ENCODE measurements around the gene CSTPP1. TPM values are rescaled to one million over a fixed set of nuclear protein-coding genes. Genes with fewer than 3 reads are reported as not detected.
"Not testable (repeated sequence)": the region's sequence is repeated elsewhere in the genome, so short reads cannot be mapped to it uniquely, and the experiment has no call there.

Gene CSTPP1
- total RNA-seq, 1 donor from 2014 or later, result 66.1 TPM

DNA sequence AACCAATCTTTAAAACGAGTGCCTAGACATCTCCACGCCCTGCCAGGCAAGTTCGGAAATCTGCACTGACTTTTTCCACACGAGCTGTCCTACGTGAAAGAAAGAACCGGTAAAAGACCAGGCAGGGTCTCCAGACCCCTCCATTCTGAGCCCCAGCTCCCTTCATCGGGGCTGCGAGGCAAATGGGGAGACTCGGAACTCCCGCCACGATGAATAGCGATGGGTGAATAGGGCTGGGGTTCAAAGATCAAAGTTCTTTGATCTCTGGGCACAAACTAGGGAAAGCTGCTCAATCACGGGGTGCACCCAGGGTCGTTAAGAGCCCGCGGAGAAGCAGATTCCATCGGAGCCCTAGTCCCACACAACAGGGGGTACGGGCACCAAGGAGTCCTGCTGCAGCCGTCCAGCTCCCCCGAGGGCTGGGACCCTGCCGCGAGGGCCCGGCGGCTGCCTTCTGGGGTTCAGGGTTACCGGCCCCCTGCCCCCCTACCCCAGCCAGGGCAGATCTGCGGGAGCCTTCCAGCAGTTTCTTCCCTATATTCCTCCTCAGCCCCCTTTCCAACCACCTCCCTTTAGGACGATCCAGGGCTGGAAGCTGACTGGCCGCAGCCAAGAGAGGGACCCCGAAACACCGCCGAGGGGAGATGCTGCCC, 19.3 kb upstream of the CSTPP1 start:
- H3K4me3 Mint-ChIP-seq (ENCODE audit: low read depth), result peak overlapping the region; percentile 76
- peak overlapping the region; percentile 80 for H3K27ac Mint-ChIP-seq
- TF ChIP-seq, protein P1, sequence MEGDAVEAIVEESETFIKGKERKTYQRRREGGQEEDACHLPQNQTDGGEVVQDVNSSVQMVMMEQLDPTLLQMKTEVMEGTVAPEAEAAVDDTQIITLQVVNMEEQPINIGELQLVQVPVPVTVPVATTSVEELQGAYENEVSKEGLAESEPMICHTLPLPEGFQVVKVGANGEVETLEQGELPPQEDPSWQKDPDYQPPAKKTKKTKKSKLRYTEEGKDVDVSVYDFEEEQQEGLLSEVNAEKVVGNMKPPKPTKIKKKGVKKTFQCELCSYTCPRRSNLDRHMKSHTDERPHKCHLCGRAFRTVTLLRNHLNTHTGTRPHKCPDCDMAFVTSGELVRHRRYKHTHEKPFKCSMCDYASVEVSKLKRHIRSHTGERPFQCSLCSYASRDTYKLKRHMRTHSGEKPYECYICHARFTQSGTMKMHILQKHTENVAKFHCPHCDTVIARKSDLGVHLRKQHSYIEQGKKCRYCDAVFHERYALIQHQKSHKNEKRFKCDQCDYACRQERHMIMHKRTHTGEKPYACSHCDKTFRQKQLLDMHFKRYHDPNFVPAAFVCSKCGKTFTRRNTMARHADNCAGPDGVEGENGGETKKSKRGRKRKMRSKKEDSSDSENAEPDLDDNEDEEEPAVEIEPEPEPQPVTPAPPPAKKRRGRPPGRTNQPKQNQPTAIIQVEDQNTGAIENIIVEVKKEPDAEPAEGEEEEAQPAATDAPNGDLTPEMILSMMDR (IDR thresholded peaks at IDR 0.05; ENCODE audit: unreplicated experiment), result no peak
- DNase-seq (ENCODE audit: low spot score, unreplicated experiment), result no peak
- no peaks in the 10 kb centered on the region for H3K9me3 Mint-ChIP-seq (ENCODE audit: low read depth)
- H3K4me1 Mint-ChIP-seq (ENCODE audit: low read depth), result peaks cover 16% of the 10 kb centered on the region
- no peaks in the 10 kb centered on the region for H3K36me3 Mint-ChIP-seq (ENCODE audit: insufficient read depth)
- H3K27me3 Mint-ChIP-seq, result peaks cover 63% of the 10 kb centered on the region

DNA sequence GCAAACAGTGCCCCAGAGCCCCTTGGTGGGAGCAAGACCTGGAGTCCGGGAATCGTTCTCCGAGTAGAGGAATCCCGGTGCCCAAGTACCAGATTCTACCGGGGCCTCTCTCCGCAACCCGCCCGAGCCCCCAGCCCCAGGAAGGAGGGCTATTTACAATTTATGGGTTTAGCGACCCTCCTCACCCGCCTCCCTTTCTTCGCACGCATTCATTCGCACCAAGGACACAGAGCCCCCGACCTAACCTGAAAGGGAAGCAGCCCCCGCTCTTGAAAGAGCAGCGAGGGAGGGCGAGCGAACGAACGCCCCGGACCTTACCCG, 18.8 kb upstream of the CSTPP1 start:
- no peaks in the 10 kb centered on the region for H3K36me3 Mint-ChIP-seq (ENCODE audit: insufficient read depth)
- H3K27me3 Mint-ChIP-seq, result peaks cover 62% of the 10 kb centered on the region
- no peaks in the 10 kb centered on the region for H3K9me3 Mint-ChIP-seq (ENCODE audit: low read depth)
- H3K4me3 Mint-ChIP-seq (ENCODE audit: low read depth), result peak overlapping the region; percentile 76
- DNase-seq (ENCODE audit: low spot score, unreplicated experiment), result no peak
- TF ChIP-seq, protein P1 (IDR thresholded peaks at IDR 0.05; ENCODE audit: unreplicated experiment), result no peak
- peak overlapping the region; percentile 62 for H3K27ac Mint-ChIP-seq
- H3K4me1 Mint-ChIP-seq (ENCODE audit: low read depth), result peaks cover 12% of the 10 kb centered on the region

DNA sequence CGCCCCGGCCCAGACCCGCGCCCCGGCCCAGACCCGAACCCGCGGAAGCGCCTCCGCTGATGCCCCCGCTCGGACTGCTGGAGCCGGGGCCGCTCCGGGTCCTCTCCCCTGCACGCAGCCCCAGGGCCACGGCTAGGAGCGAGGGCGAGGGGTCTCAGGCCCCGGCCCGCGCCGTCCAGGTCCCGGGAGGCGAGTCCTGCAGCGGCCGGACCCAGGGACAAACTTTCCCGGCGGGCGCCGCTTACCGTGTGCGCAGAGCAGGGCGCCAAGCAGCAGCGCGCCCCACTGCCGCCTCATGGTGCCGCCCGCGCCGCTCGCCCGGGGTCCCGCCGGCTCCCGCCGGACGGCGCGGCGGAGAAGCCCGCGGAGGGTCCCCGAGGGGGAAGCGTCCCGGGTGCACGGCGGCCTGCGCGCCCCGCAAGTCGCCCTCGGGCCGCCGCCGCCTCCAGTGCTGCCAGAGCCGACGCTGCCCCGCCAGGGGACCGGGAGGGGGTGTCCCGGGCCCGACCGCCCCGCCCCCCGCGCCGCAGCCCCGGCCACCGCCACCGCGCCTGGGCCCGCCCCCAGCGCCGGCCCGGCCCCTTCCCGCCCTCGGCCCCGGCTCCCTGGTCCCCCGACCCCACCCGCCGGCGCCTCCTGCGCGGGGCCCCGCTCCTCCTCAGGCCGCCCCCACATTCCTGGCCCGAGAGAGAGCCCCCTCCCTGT, 18.3 kb upstream of the CSTPP1 start, which contains the start of gene LRP4:
Gene LRP4, minus strand, starts transcription at position 468 of the 705 bp plus-strand sequence. Its CDS starts 171 bp downstream, at position 297.
- Mint-ChIP-seq H3K27ac (peak within 1 kb of the TSS; percentile 62), H3K27me3 (peaks cover 56% of the 10 kb centered on the region), H3K4me1 (ENCODE audit: low read depth) (peaks cover 10% of the 10 kb centered on the region), H3K4me3 (ENCODE audit: low read depth) (peak within 1 kb of the TSS; percentile 78), H3K36me3 (ENCODE audit: insufficient read depth) (no peaks in the 10 kb centered on the region), H3K9me3 (ENCODE audit: low read depth) (no peaks in the 10 kb centered on the region)
- TF ChIP-seq, protein P1 (IDR thresholded peaks at IDR 0.05; ENCODE audit: unreplicated experiment), result peak; percentile 23
- peak; percentile 33 for DNase-seq (ENCODE audit: low spot score, unreplicated experiment)

DNA sequence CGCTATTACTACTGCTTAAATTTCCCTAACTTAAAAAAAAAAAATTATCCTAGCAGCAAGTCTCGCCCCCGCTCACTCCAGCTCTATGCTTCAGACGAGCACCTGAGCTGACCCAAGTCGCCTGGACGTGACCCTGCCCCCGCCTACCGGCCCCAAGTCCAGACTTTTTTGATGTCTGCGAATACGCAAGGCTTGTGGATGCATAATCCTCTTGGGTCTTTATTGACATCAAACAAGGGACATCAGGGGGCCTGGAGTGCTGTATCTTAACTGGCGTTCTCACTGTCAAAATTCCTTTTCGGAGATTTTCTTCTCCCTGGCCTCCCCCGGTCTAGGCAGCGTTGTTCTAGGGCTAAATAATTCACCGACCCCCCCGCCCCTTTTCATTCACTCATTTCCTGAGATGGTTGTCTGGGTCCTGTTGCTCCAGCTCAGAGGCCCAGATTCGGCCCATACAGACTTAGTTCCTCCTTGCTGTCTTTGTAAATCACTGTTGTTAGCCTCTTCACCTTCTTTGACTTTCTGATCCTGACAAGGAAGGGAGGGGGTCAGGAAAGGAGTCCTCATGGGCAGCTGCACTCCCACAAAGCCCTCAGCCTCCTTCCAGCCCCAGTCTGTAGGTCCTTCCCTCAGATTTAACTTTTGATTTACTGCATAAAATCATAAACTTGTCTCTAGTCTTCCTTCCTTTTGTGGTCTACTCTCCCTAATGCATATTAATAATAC, 17.6 kb upstream of the CSTPP1 start:
- Mint-ChIP-seq H3K27ac (peak overlapping the region; percentile 2), H3K9me3 (ENCODE audit: low read depth) (no peaks in the 10 kb centered on the region), H3K27me3 (peaks cover 49% of the 10 kb centered on the region), H3K36me3 (ENCODE audit: insufficient read depth) (no peaks in the 10 kb centered on the region), H3K4me3 (ENCODE audit: low read depth) (peak overlapping the region; percentile 78), H3K4me1 (ENCODE audit: low read depth) (peaks cover 10% of the 10 kb centered on the region)
- TF ChIP-seq, protein P1 (IDR thresholded peaks at IDR 0.05; ENCODE audit: unreplicated experiment), result no peak
- no peak for DNase-seq (ENCODE audit: low spot score, unreplicated experiment)

DNA sequence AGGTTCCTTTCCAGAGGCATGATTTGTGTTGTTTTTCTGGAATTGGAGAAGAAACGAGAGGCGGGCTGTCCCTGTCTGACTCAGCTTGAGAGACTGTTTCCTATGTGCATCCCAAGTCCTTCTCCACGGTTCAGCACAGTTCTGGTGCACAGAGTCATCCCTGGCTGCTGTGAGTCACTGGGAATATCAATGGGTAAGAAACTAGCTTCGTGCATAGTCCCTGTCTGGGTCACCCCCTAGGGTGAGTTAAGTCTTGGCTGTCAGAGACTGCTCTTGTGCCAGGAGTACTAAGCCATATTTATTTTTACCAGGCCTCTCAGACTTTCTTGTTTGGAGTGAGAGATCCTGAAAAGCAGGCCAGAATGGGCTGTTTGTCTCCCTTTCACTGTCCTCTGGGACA, 15.8 kb upstream of the CSTPP1 start:
- no peak for DNase-seq (ENCODE audit: low spot score, unreplicated experiment)
- Mint-ChIP-seq H3K27ac (no peak overlapping the region), H3K9me3 (ENCODE audit: low read depth) (no peaks in the 10 kb centered on the region), H3K4me1 (ENCODE audit: low read depth) (peaks cover 10% of the 10 kb centered on the region), H3K27me3 (peaks cover 33% of the 10 kb centered on the region), H3K36me3 (ENCODE audit: insufficient read depth) (no peaks in the 10 kb centered on the region), H3K4me3 (ENCODE audit: low read depth) (no peak overlapping the region)
- TF ChIP-seq, protein P1 (IDR thresholded peaks at IDR 0.05; ENCODE audit: unreplicated experiment), result no peak

DNA sequence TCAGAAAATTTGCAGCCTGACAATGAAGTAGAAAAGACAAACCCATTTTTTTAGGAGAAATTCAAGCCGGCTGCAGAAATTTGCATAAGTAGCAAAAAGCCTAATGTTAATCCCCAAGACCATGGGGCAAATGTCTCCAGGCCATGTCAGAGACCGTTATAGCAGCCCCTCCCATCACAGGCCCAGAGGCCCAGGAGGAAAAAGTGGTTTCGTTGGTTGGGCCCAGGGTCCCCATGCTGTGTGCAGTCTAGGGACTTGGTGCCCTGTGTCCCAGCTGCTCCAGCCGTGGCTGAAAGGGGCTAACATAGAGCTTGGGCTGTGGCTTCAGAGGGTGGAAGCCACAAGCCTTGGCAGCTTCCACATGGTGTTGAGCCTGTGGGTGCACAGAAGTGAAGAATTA, 8.6 kb upstream of the CSTPP1 start:
- not testable (repeated sequence) for H3K27ac Mint-ChIP-seq; H3K27me3 Mint-ChIP-seq; H3K4me1 Mint-ChIP-seq (ENCODE audit: low read depth); DNase-seq (ENCODE audit: low spot score, unreplicated experiment); H3K4me3 Mint-ChIP-seq (ENCODE audit: low read depth); H3K36me3 Mint-ChIP-seq (ENCODE audit: insufficient read depth); H3K9me3 Mint-ChIP-seq (ENCODE audit: low read depth)

DNA sequence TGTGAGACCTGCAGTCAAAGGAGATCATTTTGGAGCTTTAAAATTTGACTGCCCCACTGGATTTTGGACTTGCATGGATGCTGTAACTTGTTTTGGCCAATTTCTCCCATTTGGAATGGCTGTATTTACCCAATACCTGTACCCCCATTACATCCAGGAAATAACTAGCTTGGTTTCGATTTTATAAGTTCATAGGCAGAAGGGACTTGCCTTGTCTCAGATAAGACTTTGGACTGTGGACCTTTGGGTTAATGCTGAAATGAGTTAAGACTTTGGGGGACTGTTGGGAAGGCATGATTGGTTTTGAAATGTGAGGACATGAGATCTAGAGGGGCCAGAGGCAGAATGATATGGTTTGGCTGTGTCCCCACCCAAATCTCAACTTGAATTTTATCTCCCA, 7.9 kb upstream of the CSTPP1 start:
- not testable (repeated sequence) for DNase-seq (ENCODE audit: low spot score, unreplicated experiment); H3K27ac Mint-ChIP-seq; H3K9me3 Mint-ChIP-seq (ENCODE audit: low read depth); H3K4me1 Mint-ChIP-seq (ENCODE audit: low read depth); H3K4me3 Mint-ChIP-seq (ENCODE audit: low read depth); H3K27me3 Mint-ChIP-seq; H3K36me3 Mint-ChIP-seq (ENCODE audit: insufficient read depth)

Data from progenitor cell of endocrine pancreas (in vitro differentiated cells).